Esophagus muscularis mucosa (tissue), 4 donors: Measurements from ENCODE around the gene CDK17. TPM values are rescaled to one million over a fixed set of nuclear protein-coding genes. Genes with fewer than 3 reads are reported as not detected.
"Not testable (repeated sequence)": the region's sequence is repeated elsewhere in the genome, so short reads cannot be mapped to it uniquely, and the experiment has no call there.

ENCODE experiments used
- DNase-seq: peaks from one replicate; pipeline ENCODE4 v3.0.0-alpha.2; 2017; ENCODE audit errors: extremely low spot score
- H3K27ac ChIP-seq, 4 donors: fragments of 200-600 bp; sonication (generic); replicated peaks in 1 of 4; 1 replicate in 3 of 4; 2 replicates in 1 of 4; pipeline ENCODE4 v1.5.1; 2016 to 2019; ENCODE audit warnings: mild to moderate bottlenecking in 1 of 4
- H3K27me3 ChIP-seq, 4 donors: fragments of 200-600 bp; sonication (generic); one replicate each; pipeline versions ENCODE4 v1.5.1 to v1.6.0; 2016 to 2019
- H3K36me3 ChIP-seq, 4 donors: fragments of 200-600 bp; sonication (generic); one replicate each; pipeline ENCODE4 v1.5.1; 2016 to 2019
- H3K4me1 ChIP-seq, 4 donors: fragments of 200-600 bp; sonication (generic); one replicate each; pipeline ENCODE4 v1.5.1; 2016 to 2019
- H3K4me3 ChIP-seq, 4 donors: fragments of 200-600 bp; sonication (generic); 1 replicate in 2 of 4; 2 replicates in 2 of 4; pipeline ENCODE4 v1.5.1; 2016 to 2019; ENCODE audit warnings: mild to moderate bottlenecking in 4 of 4, moderate library complexity in 1 of 4
- H3K9me3 ChIP-seq, 4 donors: fragments of 200-600 bp; sonication (generic); 1 replicate in 3 of 4; 2 replicates in 1 of 4; pipeline ENCODE4 v1.5.1; 2016 to 2019
- EP300 ChIP-seq: sonication (generic); formaldehyde crosslinking; IDR thresholded peaks from one replicate; pipeline ENCODE4 v1.6.1; 2017; ENCODE audit warnings: antibody characterized with exemption
- POLR2A ChIP-seq: fragments of 450-650 bp; IDR thresholded peaks from one replicate; pipeline ENCODE4 v1.6.1; 2017; ENCODE audit warnings: antibody characterized with exemption, moderate library complexity, mild to moderate bottlenecking, low read depth
- POLR2AphosphoS5 ChIP-seq, 2 donors: sonication (generic); formaldehyde crosslinking; IDR thresholded peaks; one replicate each; pipeline ENCODE4 v1.6.1; 2017; ENCODE audit warnings: antibody characterized with exemption in 2 of 2
- WGBS: methylation state at CpG from one replicate; pipeline ENCODE4 v1.1.5; 2018; 5-methylcytosine and 5-hydroxymethylcytosine counted together
- intact Hi-C: fragments of 100-400 bp; cut with DNase I; formaldehyde crosslinking; loops from one replicate; pipeline ENCODE4 v1.15.1; 2023
- total RNA-seq, 4 donors: library from RNA; depleted of rRNA; stranded (reverse); fragments of >200 nt; gene quantifications; one replicate each; pipeline versions ENCODE4 v1.1.0 to v1.2.1, GENCODE V29; 2016
- TF ChIP-seq, protein P1 (sequence below), 3 experiments: fragments of 200-600 bp in 2 of 3; fragments of 450-650 bp in 1 of 3; sonication (generic) in 2 of 3; IDR thresholded peaks; one replicate each; pipeline ENCODE4 v1.5.1; 2017 to 2019; ENCODE audit warnings: antibody characterized with exemption in 3 of 3, mild to moderate bottlenecking in 2 of 3, moderate library complexity in 1 of 3

CDK17 gene
- total RNA-seq, 4 donors from 2014 or later, result 56.2 to 96.9 (median 68.6) TPM

DNA sequence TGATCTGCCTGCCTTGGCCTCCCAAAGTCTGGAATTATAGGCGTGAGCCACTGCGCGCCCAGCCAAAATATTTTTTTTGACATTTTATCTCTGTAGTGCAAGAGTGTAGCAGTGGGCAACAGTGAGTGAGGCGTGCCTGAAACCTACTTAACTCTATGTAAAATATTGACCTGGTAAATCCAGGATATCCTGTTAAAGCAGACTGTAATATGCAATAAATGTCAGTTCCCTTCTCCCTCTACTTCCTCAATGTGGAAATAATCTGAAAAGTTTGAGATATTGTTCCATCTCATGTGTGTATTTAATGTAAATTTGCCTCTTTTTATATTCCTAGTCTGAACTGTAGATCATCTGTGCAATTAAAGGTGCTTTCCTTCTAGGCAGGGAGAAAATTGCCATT is 9.5 kb upstream of the CDK17 start:
- 76% methylated on average over 4 of the region's 4 CpGs for WGBS

DNA sequence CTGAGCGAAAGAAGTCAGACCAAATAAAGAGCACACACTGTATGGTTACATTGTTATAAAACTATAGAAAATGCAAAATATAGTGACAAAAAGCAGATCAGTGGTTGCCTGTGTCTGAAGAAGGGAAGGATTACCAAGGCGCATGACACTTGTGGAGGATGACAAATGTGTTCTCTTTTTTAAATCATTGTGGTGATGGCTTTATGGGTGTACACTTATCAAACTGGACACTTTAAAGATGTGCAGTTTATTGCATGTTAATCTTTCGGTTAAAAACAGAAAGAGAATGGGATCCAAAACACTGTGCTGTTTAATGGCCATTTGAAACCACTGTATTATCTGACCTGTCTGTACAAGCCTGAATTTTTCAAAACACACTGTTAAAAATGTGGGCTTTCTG is 8.8 kb upstream of the CDK17 start:
- Histone ChIP-seq H3K27ac (no peak overlapping the region), H3K9me3 (no peaks in the 10 kb centered on the region), H3K4me1 (no peaks in the 10 kb centered on the region), H3K27me3 (no peaks in the 10 kb centered on the region), H3K36me3 (no peaks in the 10 kb centered on the region), H3K4me3 (no peak overlapping the region)
- 91% methylated on average over 3 of the region's 3 CpGs for WGBS
- TF ChIP-seq, protein P1, sequence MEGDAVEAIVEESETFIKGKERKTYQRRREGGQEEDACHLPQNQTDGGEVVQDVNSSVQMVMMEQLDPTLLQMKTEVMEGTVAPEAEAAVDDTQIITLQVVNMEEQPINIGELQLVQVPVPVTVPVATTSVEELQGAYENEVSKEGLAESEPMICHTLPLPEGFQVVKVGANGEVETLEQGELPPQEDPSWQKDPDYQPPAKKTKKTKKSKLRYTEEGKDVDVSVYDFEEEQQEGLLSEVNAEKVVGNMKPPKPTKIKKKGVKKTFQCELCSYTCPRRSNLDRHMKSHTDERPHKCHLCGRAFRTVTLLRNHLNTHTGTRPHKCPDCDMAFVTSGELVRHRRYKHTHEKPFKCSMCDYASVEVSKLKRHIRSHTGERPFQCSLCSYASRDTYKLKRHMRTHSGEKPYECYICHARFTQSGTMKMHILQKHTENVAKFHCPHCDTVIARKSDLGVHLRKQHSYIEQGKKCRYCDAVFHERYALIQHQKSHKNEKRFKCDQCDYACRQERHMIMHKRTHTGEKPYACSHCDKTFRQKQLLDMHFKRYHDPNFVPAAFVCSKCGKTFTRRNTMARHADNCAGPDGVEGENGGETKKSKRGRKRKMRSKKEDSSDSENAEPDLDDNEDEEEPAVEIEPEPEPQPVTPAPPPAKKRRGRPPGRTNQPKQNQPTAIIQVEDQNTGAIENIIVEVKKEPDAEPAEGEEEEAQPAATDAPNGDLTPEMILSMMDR (IDR thresholded peaks at IDR 0.05), result no peak
- TF ChIP-seq POLR2AphosphoS5 (IDR thresholded peaks at IDR 0.05) (no peak), EP300 (no peak), POLR2A (no peak)
- no peak for DNase-seq
- intact Hi-C loops, result loop anchor here (10.0 kb wide), 1 partner anchor 374 kb away; the partner anchor contains the start of gene LTA4H

More for the DNA sequence above, 9.5 kb upstream of the CDK17 start:
- Histone ChIP-seq H3K27ac (no peak overlapping the region), H3K4me1 (no peaks in the 10 kb centered on the region), H3K36me3 (no peaks in the 10 kb centered on the region), H3K9me3 (no peaks in the 10 kb centered on the region), H3K27me3 (no peaks in the 10 kb centered on the region), H3K4me3 (no peak overlapping the region)
- intact Hi-C loops, result loop anchor here (10.0 kb wide), 1 partner anchor 375 kb away; the partner anchor contains the start of gene LTA4H
- TF ChIP-seq EP300 (no peak), POLR2A (no peak), POLR2AphosphoS5 (IDR thresholded peaks at IDR 0.05) (no peak)
- TF ChIP-seq, protein P1 (IDR thresholded peaks at IDR 0.05), result no peak
- no peak for DNase-seq

DNA sequence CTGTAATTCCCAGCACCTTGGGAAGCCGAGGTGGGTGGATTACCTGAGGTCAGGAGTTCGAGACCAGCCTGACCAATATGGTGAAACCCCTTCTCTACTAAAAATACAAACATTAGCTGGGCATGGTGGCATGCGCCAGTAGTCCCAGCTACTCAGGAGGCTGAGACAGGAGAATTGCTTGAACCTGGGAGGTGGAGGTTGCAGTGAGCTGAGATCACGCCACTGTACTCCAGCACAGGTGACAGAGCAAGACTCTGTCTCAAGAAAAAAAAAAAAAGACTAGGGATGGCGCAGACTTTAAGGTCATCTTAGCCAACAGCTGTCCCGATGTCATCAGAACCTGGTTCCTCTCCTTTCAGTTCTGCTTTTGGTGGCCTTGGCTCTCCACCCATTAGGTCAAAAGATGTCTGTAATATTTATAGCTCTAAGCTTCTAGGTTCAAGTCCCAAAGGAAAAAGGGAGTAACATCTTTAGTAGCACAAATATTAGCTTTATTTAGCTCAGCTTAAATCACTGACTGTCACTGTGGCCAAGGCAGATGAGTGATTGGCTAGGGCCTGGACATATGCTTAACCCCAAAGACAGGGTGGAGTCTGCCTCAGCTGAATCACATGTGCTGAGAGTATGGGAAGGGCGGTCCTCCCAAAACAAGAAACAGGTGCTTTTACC is 7.3 kb upstream of the CDK17 start:
- H3K9me3 ChIP-seq, H3K36me3 ChIP-seq, H3K27me3 ChIP-seq, H3K27ac ChIP-seq, H3K4me1 ChIP-seq, H3K4me3 ChIP-seq, DNase-seq: not testable (repeated sequence)
- intact Hi-C loops, result loop anchor here (10.0 kb wide), 1 partner anchor 373 kb away; the partner anchor contains the start of gene LTA4H
- 84% methylated on average over 7 of the region's 7 CpGs for WGBS

DNA sequence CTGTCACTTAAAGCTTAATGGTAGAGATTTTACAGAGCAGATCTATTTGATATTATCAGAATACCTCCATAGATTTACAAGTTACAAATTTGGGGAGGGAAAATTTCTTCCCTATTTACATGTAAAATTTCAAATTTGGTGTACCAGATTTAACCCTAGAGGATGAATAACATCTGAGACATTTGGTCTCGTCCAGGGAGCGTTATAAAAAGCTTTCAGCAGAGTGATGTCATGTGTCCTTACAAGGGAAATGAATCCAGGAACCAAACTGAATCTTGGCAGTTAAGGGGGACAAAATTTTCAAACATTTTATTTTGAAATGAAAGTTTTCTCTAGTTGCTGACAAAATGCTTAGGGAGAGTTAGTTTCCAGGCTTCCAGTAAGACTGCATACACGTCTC is 4.5 kb upstream of the CDK17 start:
- 26% methylated on average over 3 of the region's 3 CpGs for WGBS
- H3K9me3 ChIP-seq, result no peaks in the 10 kb centered on the region
- intact Hi-C loops, result loop anchor here (5.0 to 10.0 kb wide), 5 partner anchors 83 to 370 kb away; partner anchors contain the start of genes CFAP54 and LTA4H
- no peaks in the 10 kb centered on the region for H3K27me3 ChIP-seq
- no peak overlapping the region for H3K27ac ChIP-seq
- no peak overlapping the region for H3K4me3 ChIP-seq
- H3K4me1 ChIP-seq, result peaks cover 0 to 8% (median 6%) of the 10 kb centered on the region in 4 donors
- no peak for DNase-seq
- TF ChIP-seq, protein P1 (IDR thresholded peaks at IDR 0.05), result no peak
- TF ChIP-seq EP300 (no peak), POLR2AphosphoS5 (IDR thresholded peaks at IDR 0.05) (no peak), POLR2A (no peak)
- no peaks in the 10 kb centered on the region for H3K36me3 ChIP-seq

DNA sequence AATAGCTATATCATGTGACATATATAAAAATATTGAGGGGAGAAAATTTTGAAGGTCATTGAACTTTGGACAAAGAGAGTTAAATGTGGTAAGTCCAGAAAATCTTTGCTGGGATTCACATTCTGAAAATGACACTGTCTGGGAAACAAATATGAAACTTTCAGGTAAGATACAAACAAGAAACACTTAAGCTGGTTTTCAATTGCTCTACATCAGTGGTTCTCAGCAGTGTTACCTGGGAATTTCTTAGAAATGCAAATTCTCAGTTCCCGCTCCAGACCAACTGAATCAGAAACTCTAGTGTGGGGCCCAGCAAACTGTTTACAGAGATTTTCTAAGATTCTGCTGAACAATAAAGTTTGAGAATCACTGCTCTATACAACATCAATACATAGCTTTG is 3.6 kb upstream of the CDK17 start:
- no peak for DNase-seq
- peaks cover 0 to 8% (median 6%) of the 10 kb centered on the region in 4 donors for H3K4me1 ChIP-seq
- no peaks in the 10 kb centered on the region for H3K27me3 ChIP-seq
- no peaks in the 10 kb centered on the region for H3K36me3 ChIP-seq
- intact Hi-C loops, result loop anchor here (5.0 to 10.0 kb wide), 5 partner anchors 83 to 369 kb away; partner anchors contain the start of genes CFAP54 and LTA4H
- no peak overlapping the region for H3K4me3 ChIP-seq
- WGBS, result 89% methylated on average over 1 of the region's 1 CpG
- no peak overlapping the region for H3K27ac ChIP-seq
- TF ChIP-seq, protein P1 (IDR thresholded peaks at IDR 0.05), result no peak
- TF ChIP-seq EP300, result no peak
- no peak for TF ChIP-seq POLR2A
- no peak for TF ChIP-seq POLR2AphosphoS5 (IDR thresholded peaks at IDR 0.05)
- no peaks in the 10 kb centered on the region for H3K9me3 ChIP-seq

DNA sequence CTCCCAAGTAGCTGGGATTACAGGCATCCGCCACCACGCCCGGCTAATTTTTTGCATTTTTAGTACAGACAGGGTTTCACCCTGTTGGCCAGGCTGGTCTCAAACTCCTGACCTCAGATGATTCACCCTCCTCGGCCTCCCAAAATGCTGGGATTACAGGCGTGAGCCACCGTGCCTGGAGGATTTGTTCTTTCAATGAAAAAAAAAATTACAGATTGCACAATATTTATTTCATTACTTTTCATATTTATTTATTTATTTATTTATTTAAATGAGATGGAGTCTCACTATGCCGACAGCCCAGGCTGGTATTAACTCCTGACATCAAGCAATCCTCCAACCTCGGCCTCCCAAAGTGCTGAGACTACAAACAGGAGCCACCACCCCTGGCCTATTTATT is 2.3 kb upstream of the CDK17 start:
- H3K9me3 ChIP-seq, DNase-seq, H3K27me3 ChIP-seq, H3K27ac ChIP-seq, H3K36me3 ChIP-seq, H3K4me3 ChIP-seq: not testable (repeated sequence)
- intact Hi-C loops, result loop anchor here (5.0 to 10.0 kb wide), 5 partner anchors 85 to 368 kb away; partner anchors contain the start of genes CFAP54 and LTA4H
- 96% methylated on average over 8 of the region's 8 CpGs for WGBS
- peaks cover 7 to 17% (median 14%) of the 10 kb centered on the region in 4 donors for H3K4me1 ChIP-seq
